A549 (cell line): Measurements from ENCODE around the gene MEIKIN.

Source experiments
- CEBPB ChIP-seq, 2 experiments: fragments of >200 bp in 1 of 2; sonication (Bioruptor Twin) in 1 of 2; formaldehyde crosslinking in 1 of 2; IDR thresholded peaks; 2 replicates each; pipeline ENCODE4 v1.6.1; 2012 to 2016
- EP300 ChIP-seq, 2 experiments: fragments of >200 bp; sonication (Bioruptor Twin); formaldehyde crosslinking; IDR thresholded peaks; 2 replicates in 1 of 2; 3 replicates in 1 of 2; pipeline ENCODE4 v1.6.1; 2016 to 2017
- GATA3 ChIP-seq: IDR thresholded peaks from 2 replicates; pipeline ENCODE4 v1.6.1; 2012; ENCODE audit warnings: borderline replicate concordance
- JUN ChIP-seq, 2 experiments: fragments of >200 bp; sonication (Bioruptor Twin); formaldehyde crosslinking; IDR thresholded peaks; 2 replicates in 1 of 2; 3 replicates in 1 of 2; pipeline ENCODE4 v1.6.1; 2016 to 2017
- MAFK ChIP-seq: fragments of 450-650 bp; IDR thresholded peaks from 2 replicates; pipeline ENCODE4 v1.6.1; 2014; ENCODE audit not compliant: partially characterized antibody
- POLR2A ChIP-seq: IDR thresholded peaks from 2 replicates; pipeline ENCODE4 v1.6.1; 2012; ENCODE audit warnings: mild to moderate bottlenecking, low read length
- SMC3 ChIP-seq: fragments of >200 bp; sonication (Bioruptor Twin); formaldehyde crosslinking; IDR thresholded peaks from 3 replicates; pipeline ENCODE4 v1.6.1; 2018; ENCODE audit warnings: inconsistent platforms
- TP53 ChIP-seq: fragments of 250-450 bp; sonication (Bioruptor Pico); IDR thresholded peaks from 2 replicates; pipeline ENCODE4 v1.5.0; 2021; ENCODE audit warnings: mild to moderate bottlenecking, moderate library complexity
- TF ChIP-seq, protein P1 (sequence below): fragments of >200 bp; sonication (Bioruptor Twin); formaldehyde crosslinking; IDR thresholded peaks from 3 replicates; pipeline ENCODE4 v1.5.1; 2016
- TF ChIP-seq, protein P2 (sequence below): IDR thresholded peaks from 2 replicates; pipeline ENCODE4 v1.6.1; 2012

DNA sequence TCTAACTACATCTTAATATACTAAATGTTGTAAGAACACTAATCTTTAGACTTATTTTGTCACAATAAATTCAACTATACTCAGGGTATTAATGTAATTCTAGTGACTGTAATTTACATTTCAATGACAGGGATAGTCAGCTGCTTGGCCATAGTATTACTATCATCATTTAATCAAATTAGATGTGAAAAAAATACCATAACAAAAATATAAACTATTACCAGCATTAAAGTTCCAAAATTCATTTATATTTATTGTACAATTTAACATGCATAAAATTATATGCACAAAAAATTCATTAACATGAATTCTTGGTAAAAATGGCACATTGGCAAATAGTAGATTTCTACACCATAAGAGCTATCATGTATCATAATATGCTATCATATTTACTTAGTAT is 177.6 kb downstream of the MEIKIN start:
- TF ChIP-seq, protein P1, sequence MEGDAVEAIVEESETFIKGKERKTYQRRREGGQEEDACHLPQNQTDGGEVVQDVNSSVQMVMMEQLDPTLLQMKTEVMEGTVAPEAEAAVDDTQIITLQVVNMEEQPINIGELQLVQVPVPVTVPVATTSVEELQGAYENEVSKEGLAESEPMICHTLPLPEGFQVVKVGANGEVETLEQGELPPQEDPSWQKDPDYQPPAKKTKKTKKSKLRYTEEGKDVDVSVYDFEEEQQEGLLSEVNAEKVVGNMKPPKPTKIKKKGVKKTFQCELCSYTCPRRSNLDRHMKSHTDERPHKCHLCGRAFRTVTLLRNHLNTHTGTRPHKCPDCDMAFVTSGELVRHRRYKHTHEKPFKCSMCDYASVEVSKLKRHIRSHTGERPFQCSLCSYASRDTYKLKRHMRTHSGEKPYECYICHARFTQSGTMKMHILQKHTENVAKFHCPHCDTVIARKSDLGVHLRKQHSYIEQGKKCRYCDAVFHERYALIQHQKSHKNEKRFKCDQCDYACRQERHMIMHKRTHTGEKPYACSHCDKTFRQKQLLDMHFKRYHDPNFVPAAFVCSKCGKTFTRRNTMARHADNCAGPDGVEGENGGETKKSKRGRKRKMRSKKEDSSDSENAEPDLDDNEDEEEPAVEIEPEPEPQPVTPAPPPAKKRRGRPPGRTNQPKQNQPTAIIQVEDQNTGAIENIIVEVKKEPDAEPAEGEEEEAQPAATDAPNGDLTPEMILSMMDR: no peak
- TF ChIP-seq SMC3 (no peak), POLR2A (no peak), CEBPB (IDR thresholded peaks at IDR 0.05) (no peak), EP300 (IDR thresholded peaks at IDR 0.05) (no peak), GATA3 (no peak), TP53 (CRISPR knock-in tag) (no peak), MAFK (no peak), JUN (IDR thresholded peaks at IDR 0.05) (no peak)
- TF ChIP-seq, protein P2, sequence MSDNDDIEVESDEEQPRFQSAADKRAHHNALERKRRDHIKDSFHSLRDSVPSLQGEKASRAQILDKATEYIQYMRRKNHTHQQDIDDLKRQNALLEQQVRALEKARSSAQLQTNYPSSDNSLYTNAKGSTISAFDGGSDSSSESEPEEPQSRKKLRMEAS: no peak
